Body of pancreas (tissue), 4 donors: ENCODE measurements around the gene SIAH3. TPM values are rescaled to one million over a fixed set of nuclear protein-coding genes. Genes with fewer than 3 reads are reported as not detected.

Source experiments
- ATAC-seq: fragments of 150-250 bp; one replicate; pipeline ENCODE4 v1.9.1; 2016
- DNase-seq, 4 donors: peaks; one replicate each; pipeline ENCODE4 v3.0.0-alpha.2; 2019
- H3K27ac ChIP-seq, 4 donors: fragments of 200-600 bp; sonication (generic); 1 replicate in 3 of 4; 2 replicates in 1 of 4; pipeline versions ENCODE4 v1.5.1 to v1.6.1; 2016 to 2019; ENCODE audit warnings: mild to moderate bottlenecking in 1 of 4, mixed read lengths in 1 of 4, moderate library complexity in 1 of 4
- H3K27me3 ChIP-seq, 2 donors: fragments of 200-600 bp; sonication (generic); one replicate each; pipeline ENCODE4 v1.6.0; 2016; ENCODE audit warnings: mild to moderate bottlenecking in 1 of 2
- H3K36me3 ChIP-seq, 2 donors: fragments of 200-600 bp; sonication (generic); replicated peaks in 1 of 2; 2 replicates each; pipeline ENCODE4 v1.5.1; 2016; ENCODE audit warnings: low read depth in 2 of 2; ENCODE audit not compliant: insufficient read depth in 1 of 2
- H3K4me1 ChIP-seq: fragments of 200-600 bp; sonication (generic); one replicate; pipeline ENCODE4 v1.6.0; 2016
- H3K4me3 ChIP-seq, 2 donors: fragments of 200-600 bp; sonication (generic); 1 replicate in 1 of 2; 2 replicates in 1 of 2; pipeline ENCODE4 v1.5.1; 2016 to 2019
- H3K9me3 ChIP-seq, 3 donors: fragments of 200-600 bp; sonication (generic); 1 replicate in 2 of 3; 2 replicates in 1 of 3; pipeline ENCODE4 v1.5.1; 2016
- POLR2A ChIP-seq, 3 donors: fragments of 450-650 bp; IDR thresholded peaks; one replicate each; pipeline ENCODE4 v1.6.1; 2016; ENCODE audit warnings: antibody characterized with exemption in 3 of 3, mild to moderate bottlenecking in 2 of 3
- WGBS, 2 donors: methylation state at CpG; one replicate each; pipeline ENCODE4 v1.1.5; 2017; 5-methylcytosine and 5-hydroxymethylcytosine counted together
- intact Hi-C: fragments of 100-400 bp; cut with DNase I; formaldehyde crosslinking; loops from one replicate; pipeline ENCODE4 v1.15.1; 2023
- total RNA-seq, 2 donors: library from RNA; depleted of rRNA; stranded (reverse); fragments of >200 nt; gene quantifications; one replicate each; pipeline ENCODE4 v1.1.0, GENCODE V29; 2016
- TF ChIP-seq, protein P1 (sequence below), 7 experiments: fragments of 450-650 bp in 4 of 7; fragments of 200-600 bp in 3 of 7; sonication (generic) in 3 of 7; IDR thresholded peaks; one replicate each; pipeline ENCODE4 v1.5.1; 2016 to 2019; ENCODE audit warnings: antibody characterized with exemption in 7 of 7

Gene SIAH3
- total RNA-seq, 2 donors from 2014 or later: under 0.01 TPM; not detected in 1

DNA sequence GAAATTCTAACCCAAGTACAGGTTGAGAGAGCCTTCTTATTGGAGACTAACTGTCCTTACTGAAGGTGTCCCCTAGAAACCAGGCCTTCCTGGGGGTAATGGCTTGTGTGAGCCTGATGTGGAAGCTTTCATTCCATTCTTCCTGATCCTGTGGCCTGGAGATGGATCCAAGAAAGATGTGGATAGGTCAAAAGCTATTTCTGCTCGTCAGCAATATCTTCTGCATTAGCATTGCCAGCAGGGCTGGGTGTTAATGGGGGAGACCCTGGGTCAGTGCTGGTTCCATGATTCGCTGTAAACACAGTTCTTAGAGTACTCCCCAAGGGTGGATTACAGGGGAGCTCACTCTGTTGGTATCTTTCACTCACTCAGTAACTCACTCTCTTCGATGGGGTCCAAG lies 106.6 kb downstream of the SIAH3 start:
- H3K4me1 ChIP-seq: no peaks in the 10 kb centered on the region
- no peak overlapping the region for H3K4me3 ChIP-seq
- ATAC-seq (no peak), DNase-seq (no peak)
- TF ChIP-seq, protein P1, sequence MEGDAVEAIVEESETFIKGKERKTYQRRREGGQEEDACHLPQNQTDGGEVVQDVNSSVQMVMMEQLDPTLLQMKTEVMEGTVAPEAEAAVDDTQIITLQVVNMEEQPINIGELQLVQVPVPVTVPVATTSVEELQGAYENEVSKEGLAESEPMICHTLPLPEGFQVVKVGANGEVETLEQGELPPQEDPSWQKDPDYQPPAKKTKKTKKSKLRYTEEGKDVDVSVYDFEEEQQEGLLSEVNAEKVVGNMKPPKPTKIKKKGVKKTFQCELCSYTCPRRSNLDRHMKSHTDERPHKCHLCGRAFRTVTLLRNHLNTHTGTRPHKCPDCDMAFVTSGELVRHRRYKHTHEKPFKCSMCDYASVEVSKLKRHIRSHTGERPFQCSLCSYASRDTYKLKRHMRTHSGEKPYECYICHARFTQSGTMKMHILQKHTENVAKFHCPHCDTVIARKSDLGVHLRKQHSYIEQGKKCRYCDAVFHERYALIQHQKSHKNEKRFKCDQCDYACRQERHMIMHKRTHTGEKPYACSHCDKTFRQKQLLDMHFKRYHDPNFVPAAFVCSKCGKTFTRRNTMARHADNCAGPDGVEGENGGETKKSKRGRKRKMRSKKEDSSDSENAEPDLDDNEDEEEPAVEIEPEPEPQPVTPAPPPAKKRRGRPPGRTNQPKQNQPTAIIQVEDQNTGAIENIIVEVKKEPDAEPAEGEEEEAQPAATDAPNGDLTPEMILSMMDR (IDR thresholded peaks at IDR 0.05): no peak
- no peak for TF ChIP-seq POLR2A (IDR thresholded peaks at IDR 0.05)
- no peaks in the 10 kb centered on the region for H3K36me3 ChIP-seq
- no peak overlapping the region for H3K27ac ChIP-seq
- H3K9me3 ChIP-seq: no peaks in the 10 kb centered on the region
- WGBS, 2 donors: 74 to 78% methylated on average over 3 of the region's 3 CpGs
- intact Hi-C loops: no loop called here
- no peaks in the 10 kb centered on the region for H3K27me3 ChIP-seq

DNA sequence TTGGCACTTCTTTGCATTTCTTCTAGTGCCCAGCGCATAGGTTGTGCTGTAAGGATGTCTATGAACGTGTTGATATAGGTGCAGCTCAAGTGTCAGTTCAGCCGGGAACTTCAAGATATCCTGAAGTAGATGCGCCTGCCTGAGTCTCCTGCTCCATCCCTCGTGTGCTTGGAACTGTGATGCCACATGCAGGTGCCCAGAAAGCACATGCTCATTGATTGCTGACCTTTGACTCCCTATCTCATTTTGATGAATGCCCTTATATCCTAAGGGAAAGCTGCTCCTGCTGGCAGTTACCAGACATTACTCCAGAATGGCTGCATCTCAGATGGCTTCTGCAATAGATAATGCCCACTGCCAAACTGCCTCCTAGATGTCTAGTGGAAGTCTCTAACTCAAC lies 108.6 kb downstream of the SIAH3 start:
- no peaks in the 10 kb centered on the region for H3K36me3 ChIP-seq
- H3K4me3 ChIP-seq: no peak overlapping the region
- H3K27me3 ChIP-seq: no peaks in the 10 kb centered on the region
- H3K27ac ChIP-seq: no peak overlapping the region
- 83 to 87% methylated on average over 5 of the region's 5 CpGs for WGBS, 2 donors
- H3K9me3 ChIP-seq: no peaks in the 10 kb centered on the region
- H3K4me1 ChIP-seq: no peaks in the 10 kb centered on the region
- no peak for TF ChIP-seq POLR2A (IDR thresholded peaks at IDR 0.05)
- TF ChIP-seq, protein P1 (IDR thresholded peaks at IDR 0.05): no peak
- DNase-seq: no peak
- intact Hi-C loops: no loop called here
- ATAC-seq: no peak

DNA sequence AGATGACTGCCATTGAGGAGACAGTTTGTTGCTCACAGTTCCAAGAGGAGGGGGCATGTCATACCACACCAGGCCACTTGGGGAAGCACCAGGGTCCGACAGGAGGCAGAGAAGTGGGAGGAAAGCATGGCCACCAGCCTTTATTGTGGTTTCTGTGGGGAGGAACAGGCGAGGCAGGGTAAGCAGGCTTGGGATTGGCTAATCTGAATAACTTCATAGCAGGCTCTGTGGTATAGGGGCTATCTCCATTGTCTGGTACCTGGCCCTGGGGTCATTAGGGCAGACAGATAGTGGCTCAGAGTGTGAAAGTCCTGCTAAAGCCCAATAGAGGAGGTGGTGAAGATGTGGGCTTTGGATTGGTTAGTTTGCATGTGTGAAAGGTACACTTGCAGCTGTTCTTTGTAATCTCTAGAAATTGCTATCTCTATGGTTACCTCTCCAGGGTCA lies 114.0 kb downstream of the SIAH3 start:
- no peaks in the 10 kb centered on the region for H3K4me1 ChIP-seq
- 46 to 47% methylated on average over 2 of the region's 2 CpGs for WGBS, 2 donors
- ATAC-seq (no peak), DNase-seq (no peak)
- no peaks in the 10 kb centered on the region for H3K36me3 ChIP-seq
- H3K4me3 ChIP-seq: no peak overlapping the region
- no peaks in the 10 kb centered on the region for H3K9me3 ChIP-seq
- H3K27me3 ChIP-seq: no peaks in the 10 kb centered on the region
- no peak for TF ChIP-seq POLR2A (IDR thresholded peaks at IDR 0.05)
- no peak overlapping the region for H3K27ac ChIP-seq
- intact Hi-C loops: no loop called here

DNA sequence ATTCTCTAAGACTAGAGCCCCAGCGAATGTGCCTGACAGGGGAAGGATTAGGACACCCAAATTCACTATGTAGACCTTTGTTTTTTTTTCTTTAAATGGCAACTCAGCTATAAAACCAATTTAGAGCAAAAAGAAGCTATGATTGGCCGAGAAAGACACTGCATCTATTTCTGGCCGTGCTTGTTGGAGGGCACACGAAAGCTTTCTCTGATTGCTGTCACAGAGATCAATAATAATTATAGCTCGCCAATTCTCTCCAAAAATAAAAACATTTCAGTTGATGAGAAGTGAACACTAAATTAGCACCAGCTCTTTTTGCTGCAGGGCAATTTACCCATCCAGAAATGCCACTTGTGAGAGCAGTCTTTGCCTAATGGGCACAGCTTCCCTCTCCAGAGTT lies 118.2 kb downstream of the SIAH3 start:
- Histone ChIP-seq H3K27ac (no peak overlapping the region), H3K27me3 (no peaks in the 10 kb centered on the region), H3K4me1 (peaks cover 11% of the 10 kb centered on the region), H3K4me3 (no peak overlapping the region), H3K36me3 (no peaks in the 10 kb centered on the region), H3K9me3 (no peaks in the 10 kb centered on the region)
- DNase-seq (no peak), ATAC-seq (no peak)
- no peak for TF ChIP-seq POLR2A (IDR thresholded peaks at IDR 0.05)
- WGBS, 2 donors: 79 to 89% methylated on average over 5 of the region's 5 CpGs
- intact Hi-C loops: no loop called here

DNA sequence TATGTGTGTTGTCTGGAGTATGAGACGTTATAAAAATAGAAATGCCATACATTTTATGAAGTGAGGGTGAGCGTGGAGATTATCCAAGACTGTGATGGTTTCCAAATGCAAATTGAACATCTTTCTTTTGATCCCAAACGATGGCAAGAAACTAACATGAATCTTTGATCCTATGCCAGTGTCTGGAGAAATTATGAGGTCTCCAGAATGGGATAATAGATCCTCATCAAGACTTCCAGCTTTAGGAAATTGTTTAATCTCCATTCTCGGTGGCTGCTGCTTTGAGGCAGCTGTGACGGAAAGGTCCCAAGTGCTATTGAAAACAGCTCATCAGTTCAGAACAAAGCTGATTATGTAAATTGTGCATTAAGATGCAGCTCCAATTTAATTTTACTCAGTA lies 118.6 kb downstream of the SIAH3 start:
- H3K4me1 ChIP-seq: peaks cover 11% of the 10 kb centered on the region
- H3K36me3 ChIP-seq: no peaks in the 10 kb centered on the region
- DNase-seq: no peak
- intact Hi-C loops: no loop called here
- no peaks in the 10 kb centered on the region for H3K9me3 ChIP-seq
- no peak overlapping the region for H3K4me3 ChIP-seq
- no peak overlapping the region for H3K27ac ChIP-seq
- TF ChIP-seq POLR2A (IDR thresholded peaks at IDR 0.05): no peak
- TF ChIP-seq, protein P1 (IDR thresholded peaks at IDR 0.05): no peak
- WGBS, 2 donors: 67 to 72% methylated on average over 5 of the region's 5 CpGs
- no peaks in the 10 kb centered on the region for H3K27me3 ChIP-seq
- ATAC-seq: no peak

DNA sequence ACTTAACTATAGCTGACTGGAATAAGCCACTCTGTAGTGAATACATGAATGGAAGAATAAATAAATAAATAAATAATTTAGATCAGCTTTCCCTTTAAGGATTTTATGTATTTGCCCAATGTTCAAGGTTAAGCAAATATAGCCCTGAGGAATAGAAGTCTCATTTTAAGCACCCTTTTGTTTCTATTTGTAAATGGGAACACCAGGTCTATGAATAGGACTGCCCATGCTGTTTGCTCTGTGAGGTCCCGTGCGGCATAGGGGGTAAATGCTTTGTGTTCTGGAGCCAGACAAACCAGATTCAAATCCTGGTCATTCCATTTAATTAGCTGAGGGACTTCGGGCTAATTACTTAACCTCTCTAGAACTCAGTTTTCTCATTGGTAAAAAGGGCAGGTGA lies 120.1 kb downstream of the SIAH3 start:
- Histone ChIP-seq H3K27me3 (no peaks in the 10 kb centered on the region), H3K4me3 (no peak overlapping the region), H3K9me3 (no peaks in the 10 kb centered on the region), H3K4me1 (peaks cover 11% of the 10 kb centered on the region), H3K27ac (no peak overlapping the region), H3K36me3 (no peaks in the 10 kb centered on the region)
- WGBS, 2 donors: 25 to 26% methylated on average over 3 of the region's 3 CpGs
- intact Hi-C loops: no loop called here
- ATAC-seq (no peak), DNase-seq (no peak)
- TF ChIP-seq, protein P1 (IDR thresholded peaks at IDR 0.05): no peak
- no peak for TF ChIP-seq POLR2A (IDR thresholded peaks at IDR 0.05)
